ENCODE measurements around the gene CEMIP. TPM values are rescaled to one million over a fixed set of nuclear protein-coding genes. Genes with fewer than 3 reads are reported as not detected.

CEMIP gene
- total RNA-seq, 1 donor from 2014 or later, result 0.83 TPM

GRCh38 chr15:80932513-80932815, 153.3 kb downstream of the CEMIP start:
- Mint-ChIP-seq H3K36me3 (peaks cover 4% of the 10 kb centered on the region), H3K27ac (no peak overlapping the region), H3K9me3 (peaks cover 4% of the 10 kb centered on the region), H3K27me3 (ENCODE audit: low read depth) (no peaks in the 10 kb centered on the region), H3K4me3 (no peak overlapping the region), H3K4me1 (peaks cover 13% of the 10 kb centered on the region)
- no peak for DNase-seq (ENCODE audit: low spot score in 2 of 2, unreplicated experiment in 2 of 2)
- TF ChIP-seq, protein P1, sequence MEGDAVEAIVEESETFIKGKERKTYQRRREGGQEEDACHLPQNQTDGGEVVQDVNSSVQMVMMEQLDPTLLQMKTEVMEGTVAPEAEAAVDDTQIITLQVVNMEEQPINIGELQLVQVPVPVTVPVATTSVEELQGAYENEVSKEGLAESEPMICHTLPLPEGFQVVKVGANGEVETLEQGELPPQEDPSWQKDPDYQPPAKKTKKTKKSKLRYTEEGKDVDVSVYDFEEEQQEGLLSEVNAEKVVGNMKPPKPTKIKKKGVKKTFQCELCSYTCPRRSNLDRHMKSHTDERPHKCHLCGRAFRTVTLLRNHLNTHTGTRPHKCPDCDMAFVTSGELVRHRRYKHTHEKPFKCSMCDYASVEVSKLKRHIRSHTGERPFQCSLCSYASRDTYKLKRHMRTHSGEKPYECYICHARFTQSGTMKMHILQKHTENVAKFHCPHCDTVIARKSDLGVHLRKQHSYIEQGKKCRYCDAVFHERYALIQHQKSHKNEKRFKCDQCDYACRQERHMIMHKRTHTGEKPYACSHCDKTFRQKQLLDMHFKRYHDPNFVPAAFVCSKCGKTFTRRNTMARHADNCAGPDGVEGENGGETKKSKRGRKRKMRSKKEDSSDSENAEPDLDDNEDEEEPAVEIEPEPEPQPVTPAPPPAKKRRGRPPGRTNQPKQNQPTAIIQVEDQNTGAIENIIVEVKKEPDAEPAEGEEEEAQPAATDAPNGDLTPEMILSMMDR (IDR thresholded peaks at IDR 0.05; ENCODE audit: unreplicated experiment), result no peak

DNA sequence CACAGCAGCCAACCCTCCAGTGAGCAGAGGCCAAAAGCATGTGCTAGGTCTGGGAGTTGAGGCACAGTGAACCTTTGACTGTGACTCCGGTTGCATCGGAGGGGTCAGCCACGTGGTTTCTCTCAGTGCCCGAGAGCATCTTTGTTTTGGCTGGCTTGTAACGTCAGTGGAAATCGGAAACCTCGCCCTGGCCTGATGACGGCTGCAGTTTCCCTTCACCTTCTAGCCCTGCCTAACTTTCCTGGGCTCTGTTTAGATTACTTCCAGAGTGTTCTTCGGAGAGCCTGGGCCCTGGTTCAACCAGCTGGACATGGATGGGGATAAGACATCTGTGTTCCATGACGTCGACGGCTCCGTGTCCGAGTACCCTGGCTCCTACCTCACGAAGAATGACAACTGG, 153.8 kb downstream of the CEMIP start:
- TF ChIP-seq, protein P1 (IDR thresholded peaks at IDR 0.05; ENCODE audit: unreplicated experiment), result no peak
- Mint-ChIP-seq H3K9me3 (no peaks in the 10 kb centered on the region), H3K27me3 (ENCODE audit: low read depth) (no peaks in the 10 kb centered on the region), H3K27ac (no peak overlapping the region), H3K4me3 (no peak overlapping the region), H3K36me3 (peaks cover 4% of the 10 kb centered on the region), H3K4me1 (peaks cover 13% of the 10 kb centered on the region)
- DNase-seq (ENCODE audit: low spot score in 2 of 2, unreplicated experiment in 2 of 2), result no peak

DNA sequence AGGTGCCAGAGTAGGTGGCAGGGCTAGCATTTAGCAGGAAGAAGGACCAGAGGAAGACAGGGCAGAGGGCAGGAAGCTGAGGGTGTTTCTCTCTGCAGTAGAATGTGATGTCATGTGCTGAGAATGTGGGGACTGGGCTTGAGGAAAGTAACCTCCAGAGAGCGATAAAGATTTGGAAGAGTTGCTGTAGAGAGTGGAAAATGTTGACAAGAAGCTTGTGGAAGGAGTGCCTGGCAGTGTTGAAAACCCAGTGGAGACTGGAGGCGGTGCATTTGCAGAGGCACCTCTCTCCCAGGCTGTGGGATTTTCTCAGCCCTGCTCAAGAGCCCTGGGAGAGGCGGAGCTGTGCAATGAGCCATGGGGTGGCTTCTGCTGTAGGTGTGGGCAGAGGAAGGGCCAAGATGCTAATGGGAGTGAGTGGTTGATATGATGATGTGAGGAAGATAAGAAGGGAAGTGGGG, 155.6 kb downstream of the CEMIP start:
- no peak for DNase-seq (ENCODE audit: low spot score in 2 of 2, unreplicated experiment in 2 of 2)
- Mint-ChIP-seq H3K27me3 (ENCODE audit: low read depth) (no peaks in the 10 kb centered on the region), H3K4me3 (no peak overlapping the region), H3K36me3 (peaks cover 4% of the 10 kb centered on the region), H3K4me1 (peaks cover 8% of the 10 kb centered on the region), H3K9me3 (no peaks in the 10 kb centered on the region), H3K27ac (peak overlapping the region; percentile 7)
- TF ChIP-seq, protein P1 (IDR thresholded peaks at IDR 0.05; ENCODE audit: unreplicated experiment), result no peak

- Mint-ChIP-seq H3K36me3 (peaks cover 9% of the 10 kb centered on the region), H3K4me3 (no peak overlapping the region), H3K27me3 (ENCODE audit: low read depth) (no peaks in the 10 kb centered on the region), H3K4me1 (peaks cover 8% of the 10 kb centered on the region), H3K9me3 (no peaks in the 10 kb centered on the region), H3K27ac (peak overlapping the region; percentile 24)
- no peak for DNase-seq (ENCODE audit: low spot score in 2 of 2, unreplicated experiment in 2 of 2)
- TF ChIP-seq, protein P1 (IDR thresholded peaks at IDR 0.05; ENCODE audit: unreplicated experiment), result no peak
These were observed 157.3 kb downstream of the CEMIP start for GRCh38 chr15:80936288-80937078.

DNA sequence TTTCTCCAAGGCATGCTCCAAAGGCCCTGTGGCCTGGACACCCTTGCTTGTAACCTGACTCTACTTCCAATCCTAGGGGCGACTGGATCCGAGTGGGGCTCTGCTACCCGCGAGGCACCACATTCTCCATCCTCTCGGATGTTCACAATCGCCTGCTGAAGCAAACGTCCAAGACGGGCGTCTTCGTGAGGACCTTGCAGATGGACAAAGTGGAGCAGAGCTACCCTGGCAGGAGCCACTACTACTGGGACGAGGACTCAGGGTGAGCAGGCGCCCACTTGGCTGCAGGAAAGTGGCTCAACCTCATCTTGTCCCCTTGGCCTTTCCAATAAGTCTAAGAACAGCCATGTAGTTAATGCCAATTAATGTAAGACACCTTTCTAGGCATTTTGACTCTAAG, 158.5 kb downstream of the CEMIP start:
- Mint-ChIP-seq H3K4me1 (peaks cover 14% of the 10 kb centered on the region), H3K4me3 (no peak overlapping the region), H3K27ac (no peak overlapping the region), H3K9me3 (no peaks in the 10 kb centered on the region), H3K36me3 (peaks cover 11% of the 10 kb centered on the region), H3K27me3 (ENCODE audit: low read depth) (no peaks in the 10 kb centered on the region)
- DNase-seq (ENCODE audit: low spot score in 2 of 2, unreplicated experiment in 2 of 2), result no peak
- TF ChIP-seq, protein P1 (IDR thresholded peaks at IDR 0.05; ENCODE audit: unreplicated experiment), result no peak
